ENCODE measurements around the gene CNTNAP2.
"Not testable (repeated sequence)": the region's sequence is repeated elsewhere in the genome, so short reads cannot be mapped to it uniquely, and the experiment has no call there.

Gene CNTNAP2

GRCh38 chr7:148035950-148036349 is 1919.3 kb downstream of the CNTNAP2 start:
- DNase-seq (ENCODE audit: low read depth) = no peak

DNA sequence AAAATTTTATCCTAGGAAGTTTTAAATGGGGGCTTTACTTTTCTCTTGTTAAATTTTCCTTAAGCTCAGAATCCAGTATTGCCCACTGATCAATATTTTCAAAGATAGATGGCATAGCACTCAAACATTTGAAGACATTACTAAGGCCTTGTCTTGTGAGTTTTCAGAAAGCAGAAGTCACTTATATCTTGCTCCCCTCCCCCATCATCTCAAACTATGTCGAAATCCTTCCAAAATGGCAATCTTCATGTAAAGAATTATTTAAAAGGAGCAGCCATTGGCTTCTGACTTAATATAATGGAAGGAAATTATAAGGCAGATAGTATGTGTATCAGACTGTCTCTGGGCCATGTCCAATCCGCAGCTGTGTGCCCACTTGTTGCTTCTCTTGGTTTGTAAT is 1920.4 kb downstream of the CNTNAP2 start:
- DNase-seq (ENCODE audit: low read depth) = no peak

DNA sequence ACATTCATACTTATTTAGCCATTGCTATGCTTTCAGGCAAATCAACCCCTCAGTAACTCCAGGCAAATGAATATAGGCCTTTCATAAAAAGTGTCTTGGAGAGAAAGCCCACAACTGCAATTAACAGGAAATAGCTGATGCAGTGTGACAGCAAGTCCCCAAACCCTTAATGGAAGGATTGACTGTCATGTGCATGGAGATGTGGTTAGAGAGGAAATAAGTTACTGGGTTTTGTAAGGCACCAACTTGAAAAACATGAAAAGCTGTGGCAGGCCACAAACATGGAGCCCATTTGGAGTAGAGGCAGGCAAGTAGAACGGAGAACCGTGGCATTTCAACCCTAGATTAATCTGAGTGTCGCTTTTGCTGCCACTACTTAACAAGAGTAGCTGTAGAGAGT is 1924.6 kb downstream of the CNTNAP2 start:
- DNase-seq (ENCODE audit: low read depth) = no peak

GRCh38 chr7:148042935-148043631 is 1926.5 kb downstream of the CNTNAP2 start:
- no peak for DNase-seq (ENCODE audit: low read depth)

GRCh38 chr7:148044173-148044572 is 1927.6 kb downstream of the CNTNAP2 start:
- no peak for DNase-seq (ENCODE audit: low read depth)

- DNase-seq (ENCODE audit: low read depth) = no peak
Observed at GRCh38 chr7:148045521-148045920, 1928.9 kb downstream of the CNTNAP2 start.

DNA sequence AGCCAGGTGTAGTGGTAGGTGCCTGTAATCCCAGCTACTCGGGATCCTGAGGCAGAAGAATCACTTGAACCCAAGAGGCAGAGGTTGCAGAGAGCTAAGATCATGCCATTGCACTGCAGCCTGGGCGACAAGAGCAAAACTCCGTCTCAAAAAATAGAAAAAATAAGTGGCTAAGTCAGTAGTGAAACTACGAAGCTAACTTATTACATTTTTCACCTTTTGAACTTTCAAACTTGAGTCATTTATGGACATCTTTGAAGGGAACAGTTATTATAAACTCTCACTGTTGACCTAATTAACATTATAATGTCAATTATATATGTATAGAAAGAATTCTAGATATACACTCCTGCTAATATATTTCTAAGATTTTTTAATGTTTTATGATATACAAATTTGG is 1932.5 kb downstream of the CNTNAP2 start:
- no peak for DNase-seq (ENCODE audit: low read depth)

DNA sequence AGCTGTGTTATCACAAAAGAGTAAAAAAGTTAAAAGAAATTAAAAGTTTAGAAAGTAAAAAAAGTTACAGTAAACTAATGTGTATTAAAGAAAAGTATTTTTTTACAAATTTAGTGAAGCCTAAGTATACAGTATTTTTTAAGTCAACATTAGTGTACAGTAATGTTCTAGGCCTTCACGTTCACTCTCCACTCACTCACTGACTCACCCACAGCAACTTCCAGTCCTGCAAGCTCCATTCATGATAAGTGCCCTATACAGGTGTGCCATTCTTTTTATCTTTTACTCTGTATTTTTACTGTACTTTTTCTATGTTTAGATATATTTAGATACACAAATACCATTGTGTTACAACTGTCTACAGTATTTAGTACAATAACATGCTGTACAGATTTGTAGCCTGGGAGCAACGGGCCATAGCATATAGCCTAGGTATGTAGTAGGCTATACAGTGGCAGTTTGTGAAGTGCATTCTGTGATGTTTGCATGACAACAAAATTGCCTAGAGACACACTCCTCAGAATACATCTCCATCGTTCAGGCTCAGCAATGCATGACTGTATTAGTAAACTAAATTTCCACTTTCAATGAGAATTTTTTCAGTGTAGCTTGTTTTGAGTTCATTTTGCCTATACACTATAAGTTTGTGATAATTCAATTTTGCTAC is 1934.0 kb downstream of the CNTNAP2 start:
- no peak for DNase-seq (ENCODE audit: low read depth)

GRCh38 chr7:148056406-148056805 is 1939.8 kb downstream of the CNTNAP2 start:
- DNase-seq (ENCODE audit: low read depth) = no peak

- DNase-seq (ENCODE audit: low read depth) = no peak
Observed at GRCh38 chr7:148058092-148058491, 1941.5 kb downstream of the CNTNAP2 start.

DNA sequence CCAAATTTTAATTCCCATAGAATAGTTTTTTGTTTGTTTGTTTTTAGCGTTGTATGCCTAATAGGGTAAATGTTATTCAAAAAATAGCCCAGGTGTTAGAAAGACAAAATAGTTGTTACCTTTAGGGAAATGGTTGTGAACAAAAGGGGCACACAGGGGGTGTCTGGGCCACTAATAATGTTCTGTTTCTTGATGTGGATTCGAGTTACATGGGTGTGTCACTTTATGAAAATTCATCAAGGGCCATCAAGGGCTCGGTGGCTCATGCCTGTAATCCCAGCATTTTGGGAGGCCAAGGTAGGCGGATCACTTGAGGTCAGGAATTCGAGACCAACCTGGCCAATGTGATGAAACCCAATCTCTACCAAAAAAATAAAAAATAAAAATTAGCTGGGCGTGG is 1942.2 kb downstream of the CNTNAP2 start:
- no peak for DNase-seq (ENCODE audit: low read depth)

GRCh38 chr7:148060724-148061123 is 1944.1 kb downstream of the CNTNAP2 start:
- DNase-seq (ENCODE audit: low read depth) = no peak

DNA sequence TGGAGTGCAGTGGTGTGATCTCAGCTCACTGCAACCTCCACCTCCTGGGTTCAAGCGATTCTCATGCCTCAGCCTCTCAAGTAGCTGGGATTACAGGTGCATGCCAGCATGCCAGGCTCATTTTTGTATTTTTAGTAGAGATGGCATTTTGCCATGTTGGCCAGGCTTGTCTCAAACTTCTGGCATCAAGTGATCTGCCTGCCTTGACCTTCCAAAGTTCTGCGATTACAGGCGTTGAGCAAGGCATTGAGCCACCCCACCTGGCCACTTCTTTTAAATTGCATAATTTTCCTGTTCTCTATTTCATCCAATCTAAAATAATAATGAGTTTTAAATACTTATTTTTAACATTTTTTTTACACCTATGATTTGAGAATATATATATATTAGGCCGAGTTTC is 1961.5 kb downstream of the CNTNAP2 start:
- DNase-seq (ENCODE audit: low read depth) = not testable (repeated sequence)

- DNase-seq (ENCODE audit: low read depth) = no peak
Observed at GRCh38 chr7:148079206-148080080, 1962.8 kb downstream of the CNTNAP2 start.

DNA sequence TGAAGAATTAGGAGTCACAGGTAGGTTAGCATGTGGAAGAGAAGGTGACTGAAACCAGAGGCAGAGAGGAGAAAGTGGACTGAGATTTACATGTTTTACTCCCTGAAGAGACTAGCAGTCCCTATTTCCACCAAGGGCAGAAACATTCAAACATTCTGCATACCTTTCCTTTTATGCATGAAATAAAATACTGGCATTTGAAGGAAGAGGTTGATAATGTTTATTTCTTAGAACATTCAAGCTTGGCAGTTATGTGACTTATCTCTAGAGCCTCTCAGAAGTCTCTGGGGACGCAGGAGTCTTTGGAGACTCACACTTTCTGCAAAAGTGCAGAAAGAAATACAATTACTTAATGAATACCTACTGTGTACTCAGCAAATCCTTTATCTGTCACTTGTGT is 1966.8 kb downstream of the CNTNAP2 start:
- DNase-seq (ENCODE audit: low read depth) = no peak

DNA sequence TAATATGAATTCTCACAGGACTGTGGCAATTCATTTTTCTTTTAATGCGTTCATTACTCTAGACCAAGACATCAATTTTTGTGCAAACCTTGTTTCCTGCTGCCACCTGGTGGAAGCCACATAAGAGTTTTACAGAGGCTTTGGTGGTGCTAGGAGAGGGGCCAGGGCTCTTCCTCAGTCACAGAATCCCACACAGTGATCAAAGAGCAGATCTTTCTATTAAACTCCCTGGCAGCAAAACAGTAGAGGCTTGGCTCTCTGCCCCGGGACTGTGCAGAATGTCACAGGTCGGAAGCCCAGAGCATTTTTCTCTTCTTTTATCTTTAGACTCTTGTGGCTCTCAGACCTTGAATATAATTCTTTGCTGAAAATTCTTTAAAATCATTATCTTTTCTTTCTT is 1967.5 kb downstream of the CNTNAP2 start:
- peak; percentile 3 for DNase-seq (ENCODE audit: low read depth)

DNA sequence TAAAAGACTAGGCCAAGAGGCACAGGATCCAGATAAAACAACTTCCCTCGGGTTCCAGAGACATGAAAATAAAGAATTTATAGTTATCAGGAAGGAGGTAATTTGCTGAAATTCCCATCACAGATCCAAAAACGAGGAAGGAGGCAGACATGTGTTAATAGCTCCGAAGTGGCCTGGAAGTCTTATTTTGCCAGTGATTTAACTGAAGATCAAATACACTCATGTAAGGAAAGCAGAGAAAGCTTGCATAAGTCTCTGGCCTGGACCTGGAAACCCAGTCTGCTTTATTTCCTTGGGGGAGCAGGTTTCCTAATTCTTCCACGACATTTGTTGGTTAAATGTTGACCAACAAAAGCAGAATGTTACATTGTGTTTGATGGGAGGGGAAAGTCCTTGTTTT is 1975.3 kb downstream of the CNTNAP2 start:
- no peak for DNase-seq (ENCODE audit: low read depth)

DNA sequence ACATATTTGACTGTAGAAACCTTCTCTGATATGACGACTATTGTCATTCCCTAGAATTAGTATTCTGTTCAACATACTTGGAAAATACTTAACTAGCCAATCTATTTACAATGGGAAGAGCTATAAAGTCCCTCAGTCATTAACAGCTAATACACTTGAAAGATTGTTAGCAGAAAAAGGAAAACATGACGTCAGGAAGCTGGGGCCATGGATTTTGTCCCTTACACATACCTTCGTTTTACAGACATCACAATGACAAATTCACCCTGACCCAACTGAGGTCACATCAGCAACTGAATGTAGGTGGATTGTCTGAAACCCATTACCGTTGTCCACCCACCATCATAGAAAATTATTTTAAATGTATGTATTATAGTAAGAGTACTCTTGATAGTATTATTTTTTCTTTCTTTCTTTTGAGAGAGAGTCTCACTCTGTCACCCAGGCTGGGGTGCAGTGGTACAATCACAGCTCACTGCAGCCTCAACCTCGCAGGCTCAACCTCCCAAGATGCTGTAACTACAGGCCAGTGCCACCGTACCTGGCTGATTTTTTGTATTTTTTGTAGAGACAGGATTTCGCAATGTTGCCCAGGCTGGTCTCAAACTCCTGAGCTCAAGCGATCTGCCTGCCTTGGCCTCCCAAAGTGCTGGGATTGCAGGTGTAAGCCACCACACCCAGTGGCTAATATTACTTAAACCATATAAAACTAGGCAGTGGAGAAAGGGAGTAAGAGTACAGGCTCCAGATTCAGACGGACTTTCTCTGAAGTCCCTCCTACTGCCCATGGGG is 1977.0 kb downstream of the CNTNAP2 start:
- DNase-seq (ENCODE audit: low read depth) = no peak

GRCh38 chr7:148095066-148095465 is 1978.5 kb downstream of the CNTNAP2 start:
- DNase-seq (ENCODE audit: low read depth) = peak; percentile 2

- no peak for DNase-seq (ENCODE audit: low read depth)
Observed at GRCh38 chr7:148104136-148104716, 1987.6 kb downstream of the CNTNAP2 start.

GRCh38 chr7:148104924-148105323 is 1988.3 kb downstream of the CNTNAP2 start:
- no peak for DNase-seq (ENCODE audit: low read depth)

GRCh38 chr7:148105853-148106252 is 1989.3 kb downstream of the CNTNAP2 start:
- DNase-seq (ENCODE audit: low read depth) = no peak
